ENCODE results near the gene SNX30. TPM values are rescaled to one million over a fixed set of nuclear protein-coding genes. Genes with fewer than 3 reads are reported as not detected.

The SNX30 gene
- total RNA-seq, 2 experiments from 2014 or later: 3.8 to 3.9 TPM

GRCh38 chr9:112794731-112795130 lies 44.2 kb downstream of the SNX30 start:
- TF ChIP-seq, protein P1, sequence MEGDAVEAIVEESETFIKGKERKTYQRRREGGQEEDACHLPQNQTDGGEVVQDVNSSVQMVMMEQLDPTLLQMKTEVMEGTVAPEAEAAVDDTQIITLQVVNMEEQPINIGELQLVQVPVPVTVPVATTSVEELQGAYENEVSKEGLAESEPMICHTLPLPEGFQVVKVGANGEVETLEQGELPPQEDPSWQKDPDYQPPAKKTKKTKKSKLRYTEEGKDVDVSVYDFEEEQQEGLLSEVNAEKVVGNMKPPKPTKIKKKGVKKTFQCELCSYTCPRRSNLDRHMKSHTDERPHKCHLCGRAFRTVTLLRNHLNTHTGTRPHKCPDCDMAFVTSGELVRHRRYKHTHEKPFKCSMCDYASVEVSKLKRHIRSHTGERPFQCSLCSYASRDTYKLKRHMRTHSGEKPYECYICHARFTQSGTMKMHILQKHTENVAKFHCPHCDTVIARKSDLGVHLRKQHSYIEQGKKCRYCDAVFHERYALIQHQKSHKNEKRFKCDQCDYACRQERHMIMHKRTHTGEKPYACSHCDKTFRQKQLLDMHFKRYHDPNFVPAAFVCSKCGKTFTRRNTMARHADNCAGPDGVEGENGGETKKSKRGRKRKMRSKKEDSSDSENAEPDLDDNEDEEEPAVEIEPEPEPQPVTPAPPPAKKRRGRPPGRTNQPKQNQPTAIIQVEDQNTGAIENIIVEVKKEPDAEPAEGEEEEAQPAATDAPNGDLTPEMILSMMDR (IDR thresholded peaks at IDR 0.05): no peak
- Mint-ChIP-seq H3K36me3 (ENCODE audit: low read depth) (no peaks in the 10 kb centered on the region), H3K9me3 (no peaks in the 10 kb centered on the region), H3K27me3 (no peaks in the 10 kb centered on the region), H3K4me3 (no peak overlapping the region), H3K27ac (no peak overlapping the region), H3K4me1 (ENCODE audit: low read depth) (peaks cover 5% of the 10 kb centered on the region)
- ATAC-seq (no peak), DNase-seq (no peak)
- intact Hi-C loops (cut with micrococcal nuclease): loop anchor here (5.0 kb wide), 1 partner anchor 42 kb away; the partner anchor contains the start of gene SNX30
- ChIA-PET CTCF (no interaction called here), POLR2A (no interaction called here)

GRCh38 chr9:112795921-112796320 lies 45.4 kb downstream of the SNX30 start:
- DNase-seq (no peak), ATAC-seq (no peak)
- intact Hi-C loops (cut with micrococcal nuclease): no loop called here
- Mint-ChIP-seq H3K9me3 (no peaks in the 10 kb centered on the region), H3K4me3 (no peak overlapping the region), H3K36me3 (ENCODE audit: low read depth) (no peaks in the 10 kb centered on the region), H3K27ac (no peak overlapping the region), H3K4me1 (ENCODE audit: low read depth) (peaks cover 5% of the 10 kb centered on the region), H3K27me3 (no peaks in the 10 kb centered on the region)
- ChIA-PET CTCF (no interaction called here), POLR2A (no interaction called here)
- TF ChIP-seq, protein P1 (IDR thresholded peaks at IDR 0.05): no peak

GRCh38 chr9:112796485-112796884 lies 45.9 kb downstream of the SNX30 start:
- H3K27ac Mint-ChIP-seq: no peak overlapping the region
- H3K4me1 Mint-ChIP-seq (ENCODE audit: low read depth): peaks cover 5% of the 10 kb centered on the region
- no peak for DNase-seq
- no peaks in the 10 kb centered on the region for H3K9me3 Mint-ChIP-seq
- H3K27me3 Mint-ChIP-seq: no peaks in the 10 kb centered on the region
- POLR2A ChIA-PET: no interaction called here
- CTCF ChIA-PET: no interaction called here
- TF ChIP-seq, protein P1 (IDR thresholded peaks at IDR 0.05): no peak
- H3K36me3 Mint-ChIP-seq (ENCODE audit: low read depth): no peaks in the 10 kb centered on the region
- no peak for ATAC-seq
- no peak overlapping the region for H3K4me3 Mint-ChIP-seq
- intact Hi-C loops (cut with micrococcal nuclease): no loop called here

DNA sequence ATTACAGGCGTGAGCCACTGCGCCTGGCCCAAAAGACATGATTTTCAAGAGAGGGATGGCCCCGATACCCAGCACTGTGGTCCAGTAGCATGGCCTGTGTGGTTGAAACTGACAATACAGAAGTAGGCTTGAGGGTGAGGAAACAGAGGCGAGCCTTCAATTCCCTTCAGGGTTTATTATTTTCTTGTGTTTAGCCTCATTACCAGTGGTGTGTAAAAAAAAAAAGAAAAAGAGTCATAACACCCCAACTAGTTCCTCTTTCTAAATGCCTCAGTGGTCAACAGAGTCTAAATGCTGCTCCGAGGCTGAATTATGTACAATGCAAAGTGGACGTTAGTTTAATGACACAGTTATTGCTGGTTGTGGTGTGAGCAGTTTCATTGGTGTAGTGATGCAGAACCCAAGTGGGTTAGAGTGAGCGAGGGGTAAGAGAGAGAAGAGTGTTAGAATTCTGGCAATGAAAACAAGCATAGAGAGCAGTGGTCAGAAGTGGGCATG lies 58.8 kb downstream of the SNX30 start:
- Mint-ChIP-seq H3K27me3 (no peaks in the 10 kb centered on the region), H3K27ac (no peak overlapping the region), H3K4me3 (no peak overlapping the region), H3K9me3 (peaks cover under 1% of the 10 kb centered on the region), H3K4me1 (ENCODE audit: low read depth) (peaks cover under 1% of the 10 kb centered on the region), H3K36me3 (ENCODE audit: low read depth) (peaks cover 11% of the 10 kb centered on the region)
- TF ChIP-seq, protein P1 (IDR thresholded peaks at IDR 0.05): no peak
- ChIA-PET POLR2A (no interaction called here), CTCF (no interaction called here)
- DNase-seq (no peak), ATAC-seq (no peak)
- intact Hi-C loops (cut with micrococcal nuclease): no loop called here

DNA sequence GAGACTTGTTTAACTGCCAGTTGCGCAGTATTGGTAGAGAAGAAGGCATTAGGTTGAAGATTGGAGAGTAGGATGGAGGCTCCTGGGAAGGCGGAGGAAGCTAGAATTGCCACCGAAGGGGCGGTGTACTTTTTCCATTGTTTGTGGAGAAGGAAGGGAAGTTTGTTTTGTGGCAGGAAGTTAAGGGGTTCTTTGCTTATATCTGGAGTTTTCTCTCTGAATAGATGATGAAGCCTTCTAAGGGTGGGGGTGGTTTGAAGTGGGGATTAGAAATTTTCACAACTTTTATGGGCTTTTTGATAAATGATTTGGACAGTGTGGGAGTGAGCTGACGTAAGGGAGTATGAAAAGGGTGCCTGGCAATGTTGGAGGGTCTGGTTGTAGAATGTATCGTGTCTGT lies 59.3 kb downstream of the SNX30 start:
- H3K4me3 Mint-ChIP-seq: no peak overlapping the region
- no peak overlapping the region for H3K27ac Mint-ChIP-seq
- H3K36me3 Mint-ChIP-seq (ENCODE audit: low read depth): peaks cover 10% of the 10 kb centered on the region
- H3K27me3 Mint-ChIP-seq: no peaks in the 10 kb centered on the region
- H3K9me3 Mint-ChIP-seq: no peaks in the 10 kb centered on the region
- TF ChIP-seq, protein P1 (IDR thresholded peaks at IDR 0.05): no peak
- intact Hi-C loops (cut with micrococcal nuclease): no loop called here
- CTCF ChIA-PET: no interaction called here
- POLR2A ChIA-PET: no interaction called here
- DNase-seq (no peak), ATAC-seq (no peak)
- H3K4me1 Mint-ChIP-seq (ENCODE audit: low read depth): no peaks in the 10 kb centered on the region

Data from activated CD8-positive, alpha-beta T cell treated with anti-CD3 and anti-CD28 coated beads for 36 hours (primary cell).